HCT116 (cell line): Measurements from ENCODE around the gene FHOD3. TPM values are rescaled to one million over a fixed set of nuclear protein-coding genes. Genes with fewer than 3 reads are reported as not detected.
A peak's percentile ranks its signal among the peaks of the same experiment; 100 is the strongest.

ENCODE experiments used
- ATAC-seq: fragments of 200-7000 bp; cut with Tn5 transposase; 2 replicates; pipeline ENCODE4 v1.9.1; 2020; ENCODE audit warnings: mild to moderate bottlenecking, moderate library complexity
- Bru-seq: library from RNA; stranded (reverse); fragments of 400-500 nt; gene quantifications from one replicate; lab custom pipeline; 2021; lab: Mats Ljungman, UMichigan
- BruChase-seq, 2 experiments: library from RNA; stranded (reverse); fragments of 400-500 nt; gene quantifications; one replicate each; lab custom pipeline; 2021; lab: Mats Ljungman, UMichigan
- BruUV-seq: library from RNA; stranded (reverse); fragments of 400-500 nt; replicated peaks from 2 replicates; lab custom pipeline; 2021; lab: Mats Ljungman, UMichigan
- CTCF ChIA-PET: fragments of 300-600 bp; sonication (Branson Sonifier 250); formaldehyde crosslinking; loops from one replicate; lab custom pipeline; 2021; ENCODE audit warnings: antibody characterized with exemption; lab: Charles Lee
- POLR2A ChIA-PET: fragments of 300-600, 350-600 bp; sonication (Branson Sonifier 250); formaldehyde crosslinking; loops from one replicate; lab custom pipeline; 2021; ENCODE audit warnings: antibody characterized with exemption; lab: Charles Lee
- RAD21 ChIA-PET, 2 experiments: fragments of 300-600 bp; sonication (Branson Sonifier 250); formaldehyde crosslinking; loops; one replicate each; lab custom pipeline; 2023; ENCODE audit warnings: low total read pairs in 2 of 2; ENCODE audit not compliant: uncharacterized antibody in 2 of 2, unreplicated experiment in 2 of 2, low non-redundant PET in 1 of 2; lab: Charles Lee
- DNase-seq: peaks from one replicate; pipeline ENCODE4 v3.0.0-alpha.2; 2010; ENCODE audit warnings: low read depth, low spot score
- H2AFZ ChIP-seq: fragments of 200-600 bp; shearing (Covaris generic), sonication (generic); 2 replicates; pipeline ENCODE4 v1.6.1; 2017; ENCODE audit warnings: low read depth, mixed run types, mixed read lengths, antibody characterized with exemption, low read length; ENCODE audit not compliant: poor library complexity, severe bottlenecking
- H3K27ac ChIP-seq: 2 replicates; pipeline ENCODE4 v1.5.1; 2012; ENCODE audit warnings: low read depth, low read length
- H3K27me3 ChIP-seq: fragments of 200-600 bp; sonication (generic); 2 replicates; pipeline ENCODE4 v1.6.1; 2016; ENCODE audit warnings: mixed run types, low read length, mixed read lengths; ENCODE audit not compliant: insufficient read depth
- H3K36me3 ChIP-seq, 2 experiments: fragments of 200-500 bp in 1 of 2; fragments of 200-600 bp in 1 of 2; sonication (Bioruptor generic) in 1 of 2; sonication (generic) in 1 of 2; 2 replicates each; pipeline versions ENCODE4 v1.5.1 to v1.6.1; 2014 to 2016; ENCODE audit warnings: low read length in 2 of 2, inconsistent platforms in 1 of 2, mixed read lengths in 1 of 2, mixed run types in 1 of 2; ENCODE audit not compliant: insufficient read depth in 2 of 2, control insufficient read depth in 1 of 2
- H3K4me1 ChIP-seq, 2 experiments: fragments of 200-600 bp in 1 of 2; sonication (generic) in 1 of 2; 2 replicates each; pipeline versions ENCODE4 v1.5.1 to v1.6.1; 2012 to 2017; ENCODE audit warnings: low read length in 2 of 2, inconsistent platforms in 1 of 2, mild to moderate bottlenecking in 1 of 2, mixed read lengths in 1 of 2, mixed run types in 1 of 2, moderate library complexity in 1 of 2; ENCODE audit not compliant: insufficient read depth in 2 of 2, control insufficient read depth in 1 of 2
- H3K4me2 ChIP-seq: fragments of 200-600 bp; sonication (generic); 2 replicates; pipeline ENCODE4 v1.6.1; 2017; ENCODE audit warnings: mixed run types, low read length, mixed read lengths
- H3K4me3 ChIP-seq, 2 experiments: fragments of 200-600 bp in 1 of 2; sonication (generic) in 1 of 2; replicated peaks in 1 of 2; 2 replicates each; pipeline ENCODE4 v1.5.1; 2011 to 2016; ENCODE audit warnings: low read length in 2 of 2, control low read depth in 1 of 2, low read depth in 1 of 2, mild to moderate bottlenecking in 1 of 2, mixed read lengths in 1 of 2, mixed run types in 1 of 2
- H3K79me2 ChIP-seq: fragments of 200-600 bp; sonication (generic); 2 replicates; pipeline ENCODE4 v1.6.1; 2017; ENCODE audit warnings: mild to moderate bottlenecking, mixed run types, low read length, moderate library complexity, mixed read lengths; ENCODE audit not compliant: insufficient read depth
- H3K9ac ChIP-seq: fragments of 200-600 bp; sonication (generic); 2 replicates; pipeline ENCODE4 v1.6.1; 2016; ENCODE audit warnings: low read length, mixed read lengths
- H3K9me2 ChIP-seq: fragments of 200-600 bp; sonication (generic), shearing (Covaris generic); 2 replicates; pipeline ENCODE4 v1.6.1; 2017; ENCODE audit warnings: mixed run types, mild to moderate bottlenecking, moderate library complexity; ENCODE audit not compliant: insufficient read depth
- H3K9me3 ChIP-seq, 2 experiments: fragments of 200-500 bp in 1 of 2; fragments of 200-600 bp in 1 of 2; sonication (Bioruptor generic) in 1 of 2; sonication (generic) in 1 of 2; 2 replicates each; pipeline ENCODE4 v1.6.1; 2014 to 2017; ENCODE audit warnings: low read length in 2 of 2, mixed read lengths in 2 of 2, inconsistent platforms in 1 of 2, low read depth in 1 of 2, mild to moderate bottlenecking in 1 of 2, mixed run types in 1 of 2, moderate library complexity in 1 of 2; ENCODE audit not compliant: control insufficient read depth in 1 of 2, insufficient read depth in 1 of 2
- H4K20me1 ChIP-seq: fragments of 200-600 bp; sonication (generic), shearing (Covaris generic); 2 replicates; pipeline ENCODE4 v1.6.1; 2017; ENCODE audit warnings: mixed run types, mild to moderate bottlenecking, moderate library complexity; ENCODE audit not compliant: insufficient read depth
- ATF3 ChIP-seq: IDR thresholded peaks from 2 replicates; pipeline ENCODE4 v1.6.1; 2012
- CBX3 ChIP-seq: IDR thresholded peaks from 2 replicates; pipeline ENCODE4 v1.6.1; 2012; ENCODE audit warnings: low read depth
- CEBPB ChIP-seq: IDR thresholded peaks from 2 replicates; pipeline ENCODE4 v1.6.1; 2012; ENCODE audit warnings: low read depth
- CTCF ChIP-seq, 3 experiments: fragments of 200-600 bp in 1 of 3; sonication (generic) in 1 of 3; IDR thresholded peaks in 2 of 3; conservative IDR thresholded peaks in 1 of 3; 2 replicates each; pipeline ENCODE4 v1.5.1; 2012 to 2017; ENCODE audit warnings: low read depth in 2 of 3, low read length in 2 of 3, antibody characterized with exemption in 1 of 3, borderline replicate concordance in 1 of 3, control low read depth in 1 of 3, mild to moderate bottlenecking in 1 of 3, mixed read lengths in 1 of 3, mixed run types in 1 of 3, moderate library complexity in 1 of 3; ENCODE audit not compliant: insufficient read depth in 1 of 3
- EGR1 ChIP-seq: IDR thresholded peaks from 2 replicates; pipeline ENCODE4 v1.6.1; 2012; ENCODE audit warnings: low read depth
- EZH2 ChIP-seq: fragments of 200-600 bp; sonication (generic); IDR thresholded peaks from 2 replicates; pipeline ENCODE4 v1.6.1; 2017; ENCODE audit warnings: antibody characterized with exemption, mixed run types
- EZH2phosphoT487 ChIP-seq: fragments of 200-600 bp; IDR thresholded peaks from 2 replicates; pipeline ENCODE4 v1.6.1; 2018; ENCODE audit warnings: antibody characterized with exemption, borderline replicate concordance
- JUND ChIP-seq: IDR thresholded peaks from 2 replicates; pipeline ENCODE4 v1.6.1; 2012
- POLR2A ChIP-seq: IDR thresholded peaks from 2 replicates; pipeline ENCODE4 v1.7.0; 2011; ENCODE audit warnings: borderline replicate concordance; ENCODE audit not compliant: insufficient read depth, insufficient read length; ENCODE audit errors: extremely low read depth
- POLR2AphosphoS5 ChIP-seq: IDR thresholded peaks from 2 replicates; pipeline ENCODE4 v1.6.1; 2011; ENCODE audit warnings: mild to moderate bottlenecking, low read depth, low read length, moderate library complexity
- RAD21 ChIP-seq: IDR thresholded peaks from 2 replicates; pipeline ENCODE4 v1.6.1; 2012; ENCODE audit warnings: low read depth, mild to moderate bottlenecking
- REST ChIP-seq: IDR thresholded peaks from 2 replicates; pipeline ENCODE4 v1.6.1; 2012; ENCODE audit warnings: low read depth
- SP1 ChIP-seq: IDR thresholded peaks from 2 replicates; pipeline ENCODE4 v1.6.1; 2012; ENCODE audit warnings: low read depth
- TCF7L2 ChIP-seq: IDR thresholded peaks from 2 replicates; pipeline ENCODE4 v1.7.0; 2011; ENCODE audit warnings: borderline replicate concordance, inconsistent platforms; ENCODE audit not compliant: insufficient read depth, insufficient read length; ENCODE audit errors: extremely low read depth
- YY1 ChIP-seq: IDR thresholded peaks from 2 replicates; pipeline ENCODE4 v1.6.1; 2011; ENCODE audit warnings: low read length, low read depth, moderate library complexity, mild to moderate bottlenecking; ENCODE audit not compliant: insufficient replicate concordance; ENCODE audit errors: extremely low read depth
- ZBTB33 ChIP-seq: IDR thresholded peaks from 2 replicates; pipeline ENCODE4 v1.6.1; 2011; ENCODE audit warnings: mild to moderate bottlenecking, low read length, moderate library complexity; ENCODE audit not compliant: insufficient replicate concordance; ENCODE audit errors: extremely low read depth
- ZFX ChIP-seq: fragments of 450-650 bp; IDR thresholded peaks from 2 replicates; pipeline ENCODE4 v1.6.1; 2017
- intact Hi-C: fragments of 100-400 bp; cut with micrococcal nuclease; formaldehyde crosslinking; loops from 2 replicates; pipeline ENCODE4 v1.10.0; 2022
- long read RNA-seq: library from polyadenylated mRNA; unstranded; transcript quantifications from one replicate; pipeline ENCODE4 v2.0.0, GENCODE V29; 2021; ENCODE audit not compliant: unreplicated experiment
- polyA plus RNA-seq: library from polyadenylated mRNA; unstranded; fragments of >200 nt; gene quantifications from 2 replicates; pipeline ENCODE4 v1.2.1, GENCODE V29; 2012; ENCODE audit warnings: missing spikeins
- total RNA-seq: library from RNA; stranded (reverse); gene quantifications from one replicate; pipeline ENCODE4 v1.2.1, GENCODE V29; 2021; ENCODE audit not compliant: unreplicated experiment

FHOD3 gene
- total RNA-seq: 4.0 TPM
- 2.2 and 2.5 TPM in 2 replicates for polyA plus RNA-seq
- percentile 44 among the genes with signal in this experiment for Bru-seq, nascent RNA
- BruChase-seq, experiment 1, labeled RNA remaining after a 6-hour chase: percentile 27 among the genes with signal in this experiment
- BruChase-seq, experiment 2, labeled RNA remaining after a 2-hour chase: percentile 35 among the genes with signal in this experiment
- long read RNA-seq, full-length matches to known transcripts: 1 of 6 reads
- long read RNA-seq, partial matches to known transcripts: 2 of 6 reads
- long read RNA-seq, other reads (novel, unspliced or antisense): 3 of 6 reads

GRCh38 chr18:36297417-36298125, at the start of gene FHOD3:
FHOD3 (plus strand) TSS chr18:36297713; CDS start chr18:36297836, 123 bp downstream.
- no peaks in the 10 kb centered on the region; the same call in 1 of the 2 replicates for H3K27me3 ChIP-seq
- TF ChIP-seq ATF3 (no peak), EZH2phosphoT487 (no peak), TCF7L2 (no peak), CTCF (IDR thresholded peaks at IDR 0.05 in 2 of 3, conservative IDR thresholded peaks at IDR 0.05 in 1 of 3; ENCODE audit: borderline replicate concordance in 1 of 3, insufficient read depth in 1 of 3, low read depth in 2 of 3, low read length in 2 of 3) (no peak), YY1 (no peak), SP1 (no peak), JUND (no peak), EZH2 (no peak), CBX3 (no peak), EGR1 (no peak), CEBPB (no peak), REST (no peak), ZFX (peak; percentile 53), RAD21 (no peak), POLR2A (no peak), ZBTB33 (no peak), POLR2AphosphoS5 (peak; percentile 34; the same call in 1 of the 2 replicates)
- TF ChIP-seq, all 23 proteins: peak for 2
- intact Hi-C loops: no loop called here
- no peak for DNase-seq
- POLR2A ChIA-PET: no interaction called here
- peak within 1 kb of the TSS; percentile 52 to 65 for H3K4me3 ChIP-seq
- CTCF ChIA-PET: interaction anchor here (0.5 to 1.5 kb wide), 4 partner anchors 12 to 123 kb away, joined by 3 to 4 read pairs (median 3); no protein-coding TSS in a partner anchor
- H3K4me2 ChIP-seq: peak within 1 kb of the TSS; percentile 93
- BruUV-seq: no TSS peak
- RAD21 ChIA-PET: interaction anchor here in 1 of 2 experiments (0.6 kb wide), 1 partner anchor 190 kb away, joined by 3 read pairs; no protein-coding TSS in a partner anchor
- ATAC-seq: peak; percentile 81
- no peaks in the 10 kb centered on the region for H4K20me1 ChIP-seq
- H3K36me3 ChIP-seq: no peaks in the 10 kb centered on the region
- H2AFZ ChIP-seq: peak within 1 kb of the TSS; percentile 74
- H3K27ac ChIP-seq: peak within 1 kb of the TSS; percentile 49; the same call in 1 of the 2 replicates
- peaks cover 0 to 13% of the 10 kb centered on the region in 2 experiments; a peak in 2 of 4 replicates for H3K4me1 ChIP-seq
- peak within 1 kb of the TSS; percentile 58 for H3K9ac ChIP-seq
- H3K9me2 ChIP-seq: no peaks in the 10 kb centered on the region
- H3K79me2 ChIP-seq: no peaks in the 10 kb centered on the region
- no peaks in the 10 kb centered on the region for H3K9me3 ChIP-seq
